NB4 (cell line): ENCODE results near the gene LRP10.

Experiments
- CTCF ChIP-seq: IDR thresholded peaks from one replicate; pipeline ENCODE4 v1.5.1; 2012; ENCODE audit warnings: low read depth, low read length
- MAX ChIP-seq: IDR thresholded peaks from 2 replicates; pipeline ENCODE4 v1.6.1; 2011; ENCODE audit warnings: low read depth, low read length
- POLR2A ChIP-seq: IDR thresholded peaks from 2 replicates; pipeline ENCODE4 v1.6.1; 2011; ENCODE audit warnings: mild to moderate bottlenecking; ENCODE audit not compliant: insufficient read length; ENCODE audit errors: extremely low read depth

GRCh38 chr14:22910916-22911315 is 39.4 kb downstream of the LRP10 start:
- TF ChIP-seq POLR2A, result no peak
- TF ChIP-seq CTCF, result no peak
- TF ChIP-seq MAX, result no peak
